Peyer's patch (tissue), 4 donors: Measurements from ENCODE around the gene DOK6.

Experiments used
- CTCF ChIP-seq, 6 experiments: fragments of 450-650 bp in 4 of 6; fragments of 200-600 bp in 2 of 6; sonication (generic) in 1 of 6; IDR thresholded peaks; one replicate each; pipeline ENCODE4 v1.5.1; 2017 to 2019; ENCODE audit warnings: antibody characterized with exemption in 6 of 6, mild to moderate bottlenecking in 3 of 6, moderate library complexity in 1 of 6
- POLR2A ChIP-seq, 2 donors: fragments of 450-650 bp; IDR thresholded peaks; one replicate each; pipeline ENCODE4 v1.5.1; 2017; ENCODE audit warnings: antibody characterized with exemption in 2 of 2, mild to moderate bottlenecking in 2 of 2, moderate library complexity in 2 of 2

- TF ChIP-seq CTCF (IDR thresholded peaks at IDR 0.05) (no peak), POLR2A (IDR thresholded peaks at IDR 0.05) (no peak)
These were observed 404.3 kb downstream of the DOK6 start for GRCh38 chr18:69804776-69805501.
